Stimulated activated memory B cell treated with anti-CD40 and anti-IgM and Interleukin-4, amounts not matched to agents 10 μg/mL and 1 μg/mL and 100 μg/mL, for 72 hours (primary cell): Measurements from ENCODE around the gene DAD1.
A peak's percentile ranks its signal among the peaks of the same experiment; 100 is the strongest.
"Not testable (repeated sequence)": the region's sequence is repeated elsewhere in the genome, so short reads cannot be mapped to it uniquely, and the experiment has no call there.

Experiments
- ATAC-seq: fragments of 150-1000 bp; cut with Tn5 transposase; 2 replicates; pipeline ENCODE4 v1.10.0; 2021
- H3K27ac Mint-ChIP-seq: one replicate; pipeline ENCODE4 v1.8.0; 2022; ENCODE audit warnings: mild to moderate bottlenecking, mixed read lengths
- H3K27me3 Mint-ChIP-seq: one replicate; pipeline ENCODE4 v1.8.0; 2022; ENCODE audit warnings: mixed read lengths
- H3K36me3 Mint-ChIP-seq: one replicate; pipeline ENCODE4 v1.8.0; 2022; ENCODE audit warnings: mixed read lengths
- H3K4me1 Mint-ChIP-seq: one replicate; pipeline ENCODE4 v1.8.0; 2022; ENCODE audit warnings: mixed read lengths
- H3K4me3 Mint-ChIP-seq: one replicate; pipeline ENCODE4 v1.8.0; 2022; ENCODE audit warnings: mild to moderate bottlenecking, moderate library complexity, mixed read lengths
- H3K9me3 Mint-ChIP-seq: one replicate; pipeline ENCODE4 v1.8.0; 2022; ENCODE audit warnings: mixed read lengths

Gene DAD1

GRCh38 chr14:22553861-22554497 lies 35.0 kb downstream of the DAD1 start:
- not testable (repeated sequence) for H3K27me3 Mint-ChIP-seq, H3K4me3 Mint-ChIP-seq, H3K9me3 Mint-ChIP-seq, ATAC-seq
- Mint-ChIP-seq H3K27ac (peak overlapping the region; percentile 98), H3K36me3 (peaks cover 23% of the 10 kb centered on the region), H3K4me1 (peaks cover 96% of the 10 kb centered on the region)

GRCh38 chr14:22553445-22553844 lies 35.6 kb downstream of the DAD1 start:
- Mint-ChIP-seq H3K27ac (peak overlapping the region; percentile 98), H3K9me3 (no peaks in the 10 kb centered on the region), H3K36me3 (peaks cover 24% of the 10 kb centered on the region), H3K4me1 (peaks cover 96% of the 10 kb centered on the region), H3K4me3 (no peak overlapping the region), H3K27me3 (no peaks in the 10 kb centered on the region)
- ATAC-seq: no peak

- Mint-ChIP-seq H3K4me1 (peaks cover 96% of the 10 kb centered on the region), H3K27ac (peak overlapping the region; percentile 98), H3K27me3 (no peaks in the 10 kb centered on the region), H3K9me3 (no peaks in the 10 kb centered on the region), H3K4me3 (peak overlapping the region; percentile 32), H3K36me3 (peaks cover 31% of the 10 kb centered on the region)
- no peak for ATAC-seq
Measured at GRCh38 chr14:22552827-22553076, 36.3 kb downstream of the DAD1 start.

GRCh38 chr14:22552001-22552826 lies 36.8 kb downstream of the DAD1 start:
- ATAC-seq: no peak

GRCh38 chr14:22551605-22551997 lies 37.4 kb downstream of the DAD1 start:
- Mint-ChIP-seq H3K27me3 (no peaks in the 10 kb centered on the region), H3K4me1 (peaks cover 86% of the 10 kb centered on the region), H3K36me3 (peaks cover 35% of the 10 kb centered on the region), H3K4me3 (peak overlapping the region; percentile 50), H3K9me3 (no peaks in the 10 kb centered on the region), H3K27ac (peak overlapping the region; percentile 98)
- no peak for ATAC-seq

More at GRCh38 chr14:22552001-22552826, 36.8 kb downstream of the DAD1 start:
- Mint-ChIP-seq H3K4me3 (peak overlapping the region; percentile 50), H3K9me3 (no peaks in the 10 kb centered on the region), H3K36me3 (peaks cover 35% of the 10 kb centered on the region), H3K27me3 (no peaks in the 10 kb centered on the region), H3K4me1 (peaks cover 92% of the 10 kb centered on the region), H3K27ac (peak overlapping the region; percentile 98)

GRCh38 chr14:22549981-22550673 lies 38.9 kb downstream of the DAD1 start:
- peak; percentile 95 for ATAC-seq
- Mint-ChIP-seq H3K4me3 (peak overlapping the region; percentile 68), H3K27me3 (no peaks in the 10 kb centered on the region), H3K36me3 (peaks cover 38% of the 10 kb centered on the region), H3K27ac (peak overlapping the region; percentile 98), H3K9me3 (no peaks in the 10 kb centered on the region), H3K4me1 (peaks cover 82% of the 10 kb centered on the region)

- Mint-ChIP-seq H3K27me3 (no peaks in the 10 kb centered on the region), H3K9me3 (no peaks in the 10 kb centered on the region), H3K27ac (peak overlapping the region; percentile 98), H3K36me3 (peaks cover 39% of the 10 kb centered on the region), H3K4me1 (peaks cover 82% of the 10 kb centered on the region), H3K4me3 (no peak overlapping the region)
- no peak for ATAC-seq
Measured at GRCh38 chr14:22549324-22549962, 39.6 kb downstream of the DAD1 start.

GRCh38 chr14:22547948-22548750 lies 40.9 kb downstream of the DAD1 start:
- H3K36me3 Mint-ChIP-seq: peaks cover 39% of the 10 kb centered on the region
- peaks cover 77% of the 10 kb centered on the region for H3K4me1 Mint-ChIP-seq
- no peak overlapping the region for H3K4me3 Mint-ChIP-seq
- peak overlapping the region; percentile 98 for H3K27ac Mint-ChIP-seq
- no peaks in the 10 kb centered on the region for H3K9me3 Mint-ChIP-seq
- H3K27me3 Mint-ChIP-seq: no peaks in the 10 kb centered on the region
- ATAC-seq: no peak

- no peak for ATAC-seq
- Mint-ChIP-seq H3K36me3 (peaks cover 34% of the 10 kb centered on the region), H3K27ac (peak overlapping the region; percentile 98), H3K9me3 (no peaks in the 10 kb centered on the region), H3K4me1 (peaks cover 71% of the 10 kb centered on the region), H3K4me3 (no peak overlapping the region), H3K27me3 (no peaks in the 10 kb centered on the region)
Measured at GRCh38 chr14:22547313-22547947, 41.6 kb downstream of the DAD1 start.

GRCh38 chr14:22546722-22547071 lies 42.3 kb downstream of the DAD1 start:
- Mint-ChIP-seq H3K27ac (peak overlapping the region; percentile 98), H3K4me3 (no peak overlapping the region), H3K9me3 (no peaks in the 10 kb centered on the region), H3K27me3 (no peaks in the 10 kb centered on the region), H3K4me1 (peaks cover 67% of the 10 kb centered on the region), H3K36me3 (peaks cover 31% of the 10 kb centered on the region)
- ATAC-seq: no peak

- no peak overlapping the region for H3K4me3 Mint-ChIP-seq
- peak overlapping the region; percentile 69 for H3K27ac Mint-ChIP-seq
- peaks cover 28% of the 10 kb centered on the region for H3K36me3 Mint-ChIP-seq
- peaks cover 63% of the 10 kb centered on the region for H3K4me1 Mint-ChIP-seq
- no peaks in the 10 kb centered on the region for H3K9me3 Mint-ChIP-seq
- no peaks in the 10 kb centered on the region for H3K27me3 Mint-ChIP-seq
- ATAC-seq: no peak
Measured at GRCh38 chr14:22545842-22546721, 42.9 kb downstream of the DAD1 start.

GRCh38 chr14:22544881-22545420 lies 44.1 kb downstream of the DAD1 start:
- no peaks in the 10 kb centered on the region for H3K27me3 Mint-ChIP-seq
- no peak for ATAC-seq
- H3K4me1 Mint-ChIP-seq: peaks cover 63% of the 10 kb centered on the region
- no peak overlapping the region for H3K4me3 Mint-ChIP-seq
- peak overlapping the region; percentile 69 for H3K27ac Mint-ChIP-seq
- peaks cover 28% of the 10 kb centered on the region for H3K36me3 Mint-ChIP-seq
- H3K9me3 Mint-ChIP-seq: no peaks in the 10 kb centered on the region

- Mint-ChIP-seq H3K4me1 (peaks cover 63% of the 10 kb centered on the region), H3K27ac (peak overlapping the region; percentile 69), H3K9me3 (no peaks in the 10 kb centered on the region), H3K4me3 (no peak overlapping the region), H3K36me3 (peaks cover 28% of the 10 kb centered on the region), H3K27me3 (no peaks in the 10 kb centered on the region)
- ATAC-seq: no peak
Measured at GRCh38 chr14:22544406-22544805, 44.6 kb downstream of the DAD1 start.
